Bronchial epithelial cell (primary cell): ENCODE results near the gene SAMD1. TPM values are rescaled to one million over a fixed set of nuclear protein-coding genes. Genes with fewer than 3 reads are reported as not detected.

Experiments used
- DNase-seq: peaks from one replicate; pipeline ENCODE4 v3.0.0-alpha.2; 2010; ENCODE audit warnings: low read depth
- FAIRE-seq: peaks from 2 replicates; lab custom pipeline; 2011; peaks lifted over from hg19 to GRCh38; lab: Jason Lieb, UNC
- H3K27me3 ChIP-seq: 2 replicates; pipeline ENCODE4 v1.5.1; 2011; ENCODE audit warnings: low read length; ENCODE audit not compliant: control insufficient read depth, insufficient read depth
- H3K36me3 ChIP-seq: 2 replicates; pipeline ENCODE4 v1.5.1; 2011; ENCODE audit warnings: low read length; ENCODE audit not compliant: control insufficient read depth, insufficient read depth
- H3K4me3 ChIP-seq: 2 replicates; pipeline ENCODE4 v1.5.1; 2011; ENCODE audit warnings: mild to moderate bottlenecking, low read depth, low read length, control low read depth
- total RNA-seq: library from RNA; depleted of rRNA; stranded (reverse); fragments of >200 nt; gene quantifications from 2 replicates; pipeline ENCODE4 v1.2.1, GENCODE V29; 2014
- TF ChIP-seq, protein P1 (sequence below): IDR thresholded peaks from 2 replicates; pipeline ENCODE4 v1.5.1; 2011; ENCODE audit warnings: mild to moderate bottlenecking, moderate library complexity, low read length, control low read depth, inconsistent platforms; ENCODE audit not compliant: insufficient read depth, severe bottlenecking

The SAMD1 gene
- total RNA-seq, 1 donor from 2014 or later, result 16.8 TPM

DNA sequence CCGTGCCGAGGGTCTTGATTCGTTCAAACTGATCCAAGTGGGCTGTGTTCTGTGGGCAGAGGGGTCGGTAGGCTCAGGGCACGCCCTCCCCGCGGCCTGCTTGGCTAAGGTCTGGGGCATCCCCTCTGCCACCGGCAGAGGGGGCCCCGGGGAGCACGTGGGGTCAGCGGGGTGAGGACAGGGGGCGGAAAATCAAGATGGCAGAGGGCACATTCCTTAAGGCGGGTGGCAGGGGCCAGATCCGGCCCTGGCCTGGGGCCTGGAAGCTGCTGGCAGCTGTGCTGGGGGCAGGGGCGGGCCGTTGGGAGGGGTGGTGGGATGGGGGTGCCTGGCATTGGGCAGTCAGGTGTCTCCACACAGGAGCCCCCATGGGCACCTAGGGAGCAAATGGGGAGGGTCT lies 16.3 kb upstream of the SAMD1 start:
- DNase-seq, result no peak
- H3K36me3 ChIP-seq, result peaks cover 7% of the 10 kb centered on the region
- FAIRE-seq, result no peak

DNA sequence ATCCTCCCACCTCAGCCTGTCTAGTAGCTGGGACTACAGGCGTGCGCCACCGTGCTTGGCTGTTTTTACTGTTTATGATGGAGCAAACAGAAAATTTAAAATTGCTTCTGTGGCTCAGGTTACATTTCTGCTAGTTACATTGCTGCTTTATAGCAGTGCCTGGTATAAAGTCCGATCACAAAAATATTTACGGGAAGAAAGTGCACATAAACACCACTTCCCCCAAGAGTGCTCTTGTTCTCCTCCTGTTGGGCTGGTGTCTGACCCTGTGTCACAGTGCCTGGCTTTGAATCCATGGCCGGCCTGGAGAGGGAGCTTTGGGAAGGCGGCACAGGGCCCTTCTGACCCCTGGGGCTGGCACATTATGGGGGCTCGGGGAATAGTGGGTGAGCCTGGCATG lies 15.1 kb upstream of the SAMD1 start:
- Histone ChIP-seq H3K36me3 (peaks cover 10% of the 10 kb centered on the region), H3K4me3 (no peak overlapping the region)
- no peak for FAIRE-seq

More for the DNA sequence above, 16.3 kb upstream of the SAMD1 start:
- no peaks in the 10 kb centered on the region for H3K27me3 ChIP-seq
- H3K4me3 ChIP-seq, result no peak overlapping the region
- TF ChIP-seq, protein P1, sequence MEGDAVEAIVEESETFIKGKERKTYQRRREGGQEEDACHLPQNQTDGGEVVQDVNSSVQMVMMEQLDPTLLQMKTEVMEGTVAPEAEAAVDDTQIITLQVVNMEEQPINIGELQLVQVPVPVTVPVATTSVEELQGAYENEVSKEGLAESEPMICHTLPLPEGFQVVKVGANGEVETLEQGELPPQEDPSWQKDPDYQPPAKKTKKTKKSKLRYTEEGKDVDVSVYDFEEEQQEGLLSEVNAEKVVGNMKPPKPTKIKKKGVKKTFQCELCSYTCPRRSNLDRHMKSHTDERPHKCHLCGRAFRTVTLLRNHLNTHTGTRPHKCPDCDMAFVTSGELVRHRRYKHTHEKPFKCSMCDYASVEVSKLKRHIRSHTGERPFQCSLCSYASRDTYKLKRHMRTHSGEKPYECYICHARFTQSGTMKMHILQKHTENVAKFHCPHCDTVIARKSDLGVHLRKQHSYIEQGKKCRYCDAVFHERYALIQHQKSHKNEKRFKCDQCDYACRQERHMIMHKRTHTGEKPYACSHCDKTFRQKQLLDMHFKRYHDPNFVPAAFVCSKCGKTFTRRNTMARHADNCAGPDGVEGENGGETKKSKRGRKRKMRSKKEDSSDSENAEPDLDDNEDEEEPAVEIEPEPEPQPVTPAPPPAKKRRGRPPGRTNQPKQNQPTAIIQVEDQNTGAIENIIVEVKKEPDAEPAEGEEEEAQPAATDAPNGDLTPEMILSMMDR, result no peak

DNA sequence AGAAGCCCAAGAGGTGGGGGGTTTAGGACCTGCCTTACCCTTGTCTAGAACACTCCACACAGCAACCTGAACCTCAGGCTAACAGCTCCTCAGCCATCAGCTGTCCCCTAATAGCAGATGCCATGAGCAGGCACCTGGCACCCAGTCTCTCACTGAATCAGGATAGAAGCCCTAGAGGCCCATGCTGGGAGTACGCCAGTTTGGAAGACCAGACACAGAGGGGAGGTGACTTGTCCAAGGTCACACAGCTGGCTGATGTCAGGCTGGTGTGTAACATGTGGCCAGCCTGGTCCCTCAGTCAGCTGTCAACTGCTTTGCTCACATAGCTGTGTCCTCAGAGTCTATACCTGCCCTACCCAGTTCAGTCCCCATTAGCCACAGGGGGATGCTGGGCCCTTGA lies 12.8 kb upstream of the SAMD1 start:
- Histone ChIP-seq H3K4me3 (no peak overlapping the region), H3K27me3 (no peaks in the 10 kb centered on the region), H3K36me3 (peaks cover 10% of the 10 kb centered on the region)
- TF ChIP-seq, protein P1, result no peak
- no peak for FAIRE-seq
- DNase-seq, result no peak

More for the DNA sequence above, 15.1 kb upstream of the SAMD1 start:
- no peak for DNase-seq
- no peaks in the 10 kb centered on the region for H3K27me3 ChIP-seq
- TF ChIP-seq, protein P1, result no peak

DNA sequence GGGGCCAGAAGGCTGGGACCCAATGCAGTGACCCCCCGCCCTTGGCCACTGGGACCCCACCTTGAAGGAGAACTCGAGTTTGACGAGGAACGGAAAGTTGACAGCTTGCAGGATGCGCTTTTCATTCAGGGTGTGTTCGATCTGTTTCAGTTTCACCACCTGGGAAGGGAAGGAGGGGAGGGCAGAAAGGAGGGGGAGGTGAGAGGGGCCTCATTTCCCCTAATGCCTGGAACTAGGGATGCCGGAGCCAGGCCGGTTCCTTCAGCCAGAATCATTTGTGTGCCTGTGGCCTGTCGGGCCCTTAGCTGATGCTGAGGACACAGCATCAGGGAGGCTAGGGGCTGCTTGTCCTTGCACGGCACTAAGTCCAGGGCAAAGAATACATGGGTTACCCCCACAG lies 12.2 kb upstream of the SAMD1 start:
- no peaks in the 10 kb centered on the region for H3K27me3 ChIP-seq
- H3K4me3 ChIP-seq, result no peak overlapping the region

DNA sequence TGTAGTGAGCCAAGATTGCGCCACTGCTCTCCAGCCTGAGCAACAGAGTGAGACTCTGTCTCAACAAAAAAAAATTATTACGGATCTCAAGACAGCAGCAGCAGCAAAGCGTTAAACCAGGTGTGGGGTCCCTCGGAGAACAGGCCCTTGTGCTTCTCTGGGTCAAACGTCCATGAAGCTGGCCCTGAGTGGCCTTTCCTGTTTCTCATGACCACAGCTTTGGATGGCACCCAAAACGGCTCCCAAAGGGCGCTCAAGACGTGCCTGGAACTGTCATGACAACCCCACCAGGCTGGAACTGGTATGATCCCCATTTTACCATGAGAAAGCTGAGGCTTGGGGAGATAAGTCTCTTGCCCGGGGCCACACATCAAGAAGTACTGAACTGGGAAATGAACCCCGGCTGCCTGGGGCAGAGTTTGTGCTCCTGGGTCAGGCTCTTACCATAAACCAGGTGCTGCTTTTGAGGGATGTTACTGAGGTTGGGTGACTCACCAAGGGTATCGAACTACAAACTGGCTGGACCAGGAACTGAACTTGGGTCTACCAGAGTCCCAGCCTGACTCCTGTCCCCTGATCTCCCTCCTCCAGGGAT lies 11.6 kb upstream of the SAMD1 start:
- FAIRE-seq, result no peak
- DNase-seq, result peak; percentile 30

More for the DNA sequence above, 12.2 kb upstream of the SAMD1 start:
- DNase-seq, result no peak
- no peak for FAIRE-seq
- H3K36me3 ChIP-seq, result peaks cover 10% of the 10 kb centered on the region
- TF ChIP-seq, protein P1, result no peak

More for the DNA sequence above, 11.6 kb upstream of the SAMD1 start:
- Histone ChIP-seq H3K4me3 (no peak overlapping the region), H3K36me3 (peaks cover 10% of the 10 kb centered on the region), H3K27me3 (no peaks in the 10 kb centered on the region)
- TF ChIP-seq, protein P1, result no peak
